Measurements from ENCODE around the gene IMPACT.

Gene IMPACT

GRCh38 chr18:24482821-24483220 is 56.4 kb downstream of the IMPACT start:
- DNase-seq: no peak

GRCh38 chr18:24485681-24486080 is 59.2 kb downstream of the IMPACT start:
- DNase-seq: no peak

- DNase-seq: peak; percentile 31
These were observed 60.2 kb downstream of the IMPACT start for GRCh38 chr18:24486684-24487083.

- DNase-seq: peak; percentile 40
These were observed 62.5 kb downstream of the IMPACT start for GRCh38 chr18:24488824-24489493.

- DNase-seq: no peak
These were observed 64.1 kb downstream of the IMPACT start for GRCh38 chr18:24490539-24490938.

GRCh38 chr18:24491927-24492834 is 65.7 kb downstream of the IMPACT start:
- DNase-seq: peak; percentile 46

GRCh38 chr18:24494586-24494985 is 68.1 kb downstream of the IMPACT start:
- DNase-seq: no peak

GRCh38 chr18:24497031-24497754 is 70.7 kb downstream of the IMPACT start:
- peak; percentile 73 for DNase-seq

- DNase-seq: no peak
These were observed 73.3 kb downstream of the IMPACT start for GRCh38 chr18:24499814-24500213.

GRCh38 chr18:24500217-24500616 is 73.7 kb downstream of the IMPACT start:
- DNase-seq: no peak

- DNase-seq: no peak
These were observed 74.3 kb downstream of the IMPACT start for GRCh38 chr18:24500766-24501165.

GRCh38 chr18:24502667-24503523 is 76.4 kb downstream of the IMPACT start:
- DNase-seq: peak; percentile 30
